HG02759 (cell line): ENCODE results near the gene TPD52L2.

ENCODE experiments used
- ATAC-seq: cut with Tn5 transposase; IDR thresholded peaks from one replicate; pipeline ENCODE4 v1.9.1; 2021; ENCODE audit warnings: mild to moderate bottlenecking, moderate library complexity; ENCODE audit not compliant: unreplicated experiment

The TPD52L2 gene

GRCh38 chr20:63864978-63865640 is at the start of gene TPD52L2:
TPD52L2 (plus strand) TSS chr20:63865270; CDS start chr20:63865366, 96 bp downstream.
- ATAC-seq, result peak; percentile 78

DNA sequence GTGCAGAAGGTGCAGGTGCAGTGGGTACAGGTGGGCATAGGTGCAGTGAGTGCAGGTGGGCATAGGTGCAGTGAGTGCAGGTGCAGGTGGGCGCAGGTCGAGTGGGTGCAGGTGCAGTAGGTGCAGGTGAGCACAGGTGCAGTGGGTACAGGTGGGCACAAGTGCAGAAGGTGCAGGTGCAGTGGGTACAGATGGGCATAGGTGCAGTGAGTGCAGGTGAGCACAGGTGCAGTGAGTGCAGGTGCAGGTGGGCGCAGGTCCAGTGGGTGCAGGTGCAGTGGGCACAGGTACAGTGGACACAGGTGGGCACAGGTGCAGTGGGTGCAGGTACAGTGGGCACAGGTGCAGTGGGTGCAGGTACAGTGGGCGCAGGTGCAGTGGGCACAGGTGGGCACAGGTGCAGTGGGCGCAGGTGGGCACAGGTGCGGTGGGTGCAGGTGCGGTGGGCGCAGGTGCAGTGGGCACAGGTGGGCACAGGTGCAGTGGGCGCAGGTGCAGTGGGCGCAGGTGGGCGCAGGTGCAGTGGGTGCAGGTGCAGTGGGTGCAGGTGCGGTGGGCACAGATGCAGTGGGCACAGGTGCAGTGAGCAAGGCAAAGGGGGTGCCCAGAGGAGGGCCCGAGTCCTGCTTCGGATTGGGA is 49.3 kb upstream of the TPD52L2 start:
- no peak for ATAC-seq

- no peak for ATAC-seq
Observed at GRCh38 chr20:63819224-63819921, 45.7 kb upstream of the TPD52L2 start.

GRCh38 chr20:63821811-63822210 is 43.3 kb upstream of the TPD52L2 start:
- no peak for ATAC-seq

DNA sequence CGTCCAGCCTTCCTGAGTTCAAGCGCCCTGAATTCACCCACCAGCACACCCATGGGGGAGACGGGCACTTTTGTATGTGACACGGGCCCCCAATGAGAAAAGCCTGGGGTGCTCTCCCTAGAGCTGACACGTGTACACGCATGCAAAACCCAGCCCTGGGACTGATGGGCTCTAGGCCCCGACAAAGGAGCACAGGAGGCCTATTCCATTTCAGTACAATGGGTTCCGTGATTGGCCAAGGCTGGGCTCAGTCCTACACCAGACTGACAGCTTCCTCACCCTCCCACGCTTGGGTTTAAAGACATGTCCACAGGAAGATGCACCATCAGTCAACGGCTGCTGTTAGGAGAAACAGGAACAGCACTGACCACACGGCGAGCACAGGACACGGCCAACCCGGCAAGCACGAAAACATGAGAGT is 42.8 kb upstream of the TPD52L2 start:
- no peak for ATAC-seq

DNA sequence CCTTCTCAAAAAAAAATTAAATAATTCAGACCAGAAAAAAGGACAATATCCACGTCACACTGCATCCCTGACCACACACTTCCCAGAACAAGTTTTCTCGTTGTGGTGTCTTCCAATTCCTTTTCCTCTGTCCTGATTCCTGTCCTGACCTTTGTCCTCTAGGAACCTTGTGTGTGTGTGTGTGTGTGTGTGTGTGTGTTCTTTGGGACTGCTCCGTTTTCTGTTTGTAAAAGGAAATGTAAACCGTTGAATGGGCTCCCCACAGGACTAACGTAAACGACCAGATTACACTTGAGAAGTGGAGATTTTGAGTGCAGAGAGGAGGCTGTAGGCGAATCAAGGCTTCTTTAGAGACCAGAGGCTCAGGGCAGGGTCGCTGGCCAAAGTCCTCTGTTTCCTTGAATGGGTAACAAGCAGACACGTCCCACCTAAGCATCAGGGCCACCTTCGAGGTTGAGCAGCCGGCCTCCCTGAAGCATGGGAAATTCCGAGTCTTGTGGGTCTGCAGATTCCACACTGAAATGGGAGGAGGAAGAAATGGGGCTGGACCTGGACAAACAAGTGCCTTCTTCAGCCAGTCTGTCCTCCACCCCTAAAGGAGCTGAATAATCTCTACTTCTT is 41.3 kb upstream of the TPD52L2 start:
- ATAC-seq, result no peak

GRCh38 chr20:63825331-63826118 is 39.5 kb upstream of the TPD52L2 start:
- no peak for ATAC-seq

DNA sequence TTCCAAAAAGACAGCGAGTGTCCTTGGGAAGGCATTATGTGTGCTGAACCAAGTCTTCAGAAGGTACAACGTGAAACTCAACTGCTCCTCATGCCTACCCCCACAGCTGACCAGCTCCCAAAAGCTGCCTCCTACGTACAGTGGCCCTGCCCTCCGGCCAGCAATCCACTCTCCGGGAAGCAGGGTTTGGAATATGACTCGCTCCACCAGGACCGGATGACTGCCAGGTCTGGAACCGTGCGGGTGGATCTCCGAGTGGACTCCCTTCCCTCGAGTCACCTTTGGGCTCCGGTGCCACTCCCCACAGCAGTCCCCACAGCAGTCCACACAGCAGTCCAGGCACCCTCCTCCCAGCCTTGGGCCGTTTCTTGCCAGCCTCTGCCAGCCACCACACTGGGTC is 38.3 kb upstream of the TPD52L2 start:
- no peak for ATAC-seq

- ATAC-seq, result no peak
Observed at GRCh38 chr20:63828124-63828523, 36.9 kb upstream of the TPD52L2 start.

GRCh38 chr20:63828545-63828944 is 36.5 kb upstream of the TPD52L2 start:
- ATAC-seq, result no peak

GRCh38 chr20:63828951-63829350 is 36.1 kb upstream of the TPD52L2 start:
- no peak for ATAC-seq

GRCh38 chr20:63829603-63829944 is 35.5 kb upstream of the TPD52L2 start:
- no peak for ATAC-seq

GRCh38 chr20:63829945-63830835 is 34.9 kb upstream of the TPD52L2 start:
- no peak for ATAC-seq

GRCh38 chr20:63830841-63831588 is 34.1 kb upstream of the TPD52L2 start, which contains the start of gene ZBTB46:
ZBTB46 (minus strand) TSS chr20:63831264; CDS start chr20:63790757, 40,507 bp downstream.
- ATAC-seq, result peak; percentile 69

DNA sequence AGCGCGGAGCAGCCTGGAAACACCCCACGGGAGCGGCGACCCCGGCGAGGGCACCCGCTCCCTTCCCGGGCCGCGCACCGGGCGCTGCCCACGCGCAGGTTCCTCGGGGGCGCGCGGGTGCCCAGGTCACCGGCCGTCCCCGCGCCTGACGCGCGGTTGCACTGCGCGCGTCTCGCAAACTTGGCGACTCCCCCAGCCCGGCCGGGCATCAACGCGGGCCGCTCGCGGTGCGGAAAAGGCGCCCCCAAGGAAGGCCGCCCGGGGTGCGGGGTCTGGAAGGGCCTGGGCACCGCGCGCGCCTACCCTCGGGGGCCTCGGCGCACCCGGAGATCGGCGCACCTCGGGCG is 33.5 kb upstream of the TPD52L2 start:
- no peak for ATAC-seq

GRCh38 chr20:63831993-63832686 is 32.9 kb upstream of the TPD52L2 start:
- no peak for ATAC-seq

DNA sequence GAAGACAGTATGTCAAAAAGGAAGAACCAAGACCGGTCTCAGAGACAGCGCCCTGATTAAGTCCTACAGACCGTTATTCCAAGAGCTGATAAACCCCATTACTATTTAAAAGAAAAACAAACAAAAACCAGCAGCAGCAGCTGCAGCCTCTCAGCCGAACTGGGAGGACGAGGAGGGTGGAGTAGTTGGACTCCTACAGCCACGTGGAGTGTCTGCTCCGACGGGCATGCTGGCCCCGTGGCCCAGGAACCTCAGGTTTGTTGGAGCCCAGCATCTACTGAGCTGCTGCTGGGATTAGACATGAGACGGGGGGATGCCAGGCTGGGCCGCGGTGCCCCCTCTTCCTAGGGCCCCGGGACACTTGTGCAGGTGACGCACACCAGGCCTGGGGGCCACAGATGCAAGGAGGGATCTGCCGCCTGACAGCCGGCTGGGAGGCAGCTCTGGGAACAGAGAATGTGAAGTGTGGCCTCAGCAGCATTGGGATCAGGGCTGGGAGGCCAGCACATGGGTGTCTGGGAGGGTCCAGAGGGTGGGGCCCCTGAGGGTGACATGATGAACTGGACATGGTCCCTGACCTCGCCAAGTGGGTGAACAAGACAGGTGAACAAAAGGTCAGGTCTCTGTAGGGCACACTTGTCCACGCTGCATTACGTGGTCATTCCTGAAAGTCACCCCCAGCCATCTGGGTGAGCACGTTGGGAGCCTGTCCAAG is 31.1 kb upstream of the TPD52L2 start:
- ATAC-seq, result no peak

- ATAC-seq, result no peak
Observed at GRCh38 chr20:63834491-63834880, 30.6 kb upstream of the TPD52L2 start.
